SH-SY5Y (cell line): ENCODE data around the gene OPN5.

Experiments
- GATA2 ChIP-seq: IDR thresholded peaks from 2 replicates; pipeline ENCODE4 v1.6.1; 2011; ENCODE audit warnings: mild to moderate bottlenecking, low read depth, low read length
- GATA3 ChIP-seq: IDR thresholded peaks from 2 replicates; pipeline ENCODE4 v1.6.1; 2011; ENCODE audit warnings: low read depth, mild to moderate bottlenecking, low read length, moderate library complexity

GRCh38 chr6:47839645-47840044 is 57.8 kb downstream of the OPN5 start:
- TF ChIP-seq GATA2 (no peak), GATA3 (no peak)
